Measurements from ENCODE around the gene CAMK1D.

GRCh38 chr10:12332572-12333379 is 16.6 kb upstream of the CAMK1D start:
- TF ChIP-seq EP300 (IDR thresholded peaks at IDR 0.05; ENCODE audit: borderline replicate concordance in 1 of 2, low read depth in 1 of 2, low read length in 1 of 2) (no peak), USF2 (IDR thresholded peaks at IDR 0.05; ENCODE audit: borderline replicate concordance, low read depth, low read length) (no peak), MAX (IDR thresholded peaks at IDR 0.05; ENCODE audit: low read depth) (no peak), TAF1 (IDR thresholded peaks at IDR 0.05; ENCODE audit: borderline replicate concordance, low read depth, low read length) (no peak), SIN3A (IDR thresholded peaks at IDR 0.05; ENCODE audit: borderline replicate concordance, low read depth, low read length) (no peak), REST (IDR thresholded peaks at IDR 0.05; ENCODE audit: low read depth, low read length) (no peak)

Measured in SK-N-SH (cell line).